ENCODE measurements around the gene CNNM3.
A peak's percentile ranks its signal among the peaks of the same experiment; 100 is the strongest.
"Not testable (repeated sequence)": the region's sequence is repeated elsewhere in the genome, so short reads cannot be mapped to it uniquely, and the experiment has no call there.

CNNM3 gene

DNA sequence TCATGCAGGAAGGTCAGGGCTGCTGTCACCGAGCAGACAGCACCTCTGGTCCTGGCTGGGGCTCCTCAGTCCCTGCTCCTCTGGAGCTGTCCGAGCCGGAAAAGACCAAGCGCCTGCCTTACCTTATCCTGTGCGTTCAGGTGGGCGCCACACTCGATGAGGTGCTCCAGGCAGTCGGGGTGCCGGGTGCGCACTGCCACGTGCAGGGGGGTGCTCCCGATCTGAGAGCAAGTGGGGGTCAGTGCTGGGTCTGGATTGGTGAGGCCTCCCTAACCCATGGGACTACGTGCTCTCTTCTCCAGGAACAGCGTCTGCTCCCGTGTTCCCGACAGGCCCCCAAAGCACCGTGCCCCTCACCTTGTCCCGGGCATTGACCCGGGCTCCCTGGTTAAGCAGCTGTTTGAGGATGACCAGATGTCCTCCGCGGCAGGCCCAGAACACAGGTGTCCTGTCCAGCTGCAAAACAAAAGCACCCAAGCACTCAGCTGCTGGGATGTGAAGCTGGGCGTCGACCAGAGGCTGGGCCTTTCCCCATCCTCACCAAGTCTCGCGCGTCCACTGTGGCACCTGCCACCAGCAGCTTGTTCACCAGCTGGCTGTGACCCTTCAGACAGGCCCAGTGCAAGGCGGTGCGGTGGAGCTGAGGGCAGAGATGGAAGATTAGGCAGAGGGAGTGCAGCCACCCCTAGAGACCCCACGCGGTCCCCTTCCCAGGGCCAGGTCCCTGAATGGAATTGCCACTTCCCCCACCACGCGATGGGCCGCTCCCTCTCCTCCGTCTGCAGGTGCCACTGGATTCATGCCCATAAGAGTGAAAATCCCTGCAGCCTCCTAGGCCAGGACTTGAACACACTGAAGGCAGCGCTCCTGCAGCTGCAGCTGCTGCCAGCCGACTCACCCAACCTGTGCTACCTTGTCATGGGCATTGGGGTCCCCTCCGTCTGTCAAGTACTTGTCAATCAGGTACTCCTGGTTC is 24.1 kb downstream of the CNNM3 start:
- DNase-seq (ENCODE audit: low read depth) = no peak

DNA sequence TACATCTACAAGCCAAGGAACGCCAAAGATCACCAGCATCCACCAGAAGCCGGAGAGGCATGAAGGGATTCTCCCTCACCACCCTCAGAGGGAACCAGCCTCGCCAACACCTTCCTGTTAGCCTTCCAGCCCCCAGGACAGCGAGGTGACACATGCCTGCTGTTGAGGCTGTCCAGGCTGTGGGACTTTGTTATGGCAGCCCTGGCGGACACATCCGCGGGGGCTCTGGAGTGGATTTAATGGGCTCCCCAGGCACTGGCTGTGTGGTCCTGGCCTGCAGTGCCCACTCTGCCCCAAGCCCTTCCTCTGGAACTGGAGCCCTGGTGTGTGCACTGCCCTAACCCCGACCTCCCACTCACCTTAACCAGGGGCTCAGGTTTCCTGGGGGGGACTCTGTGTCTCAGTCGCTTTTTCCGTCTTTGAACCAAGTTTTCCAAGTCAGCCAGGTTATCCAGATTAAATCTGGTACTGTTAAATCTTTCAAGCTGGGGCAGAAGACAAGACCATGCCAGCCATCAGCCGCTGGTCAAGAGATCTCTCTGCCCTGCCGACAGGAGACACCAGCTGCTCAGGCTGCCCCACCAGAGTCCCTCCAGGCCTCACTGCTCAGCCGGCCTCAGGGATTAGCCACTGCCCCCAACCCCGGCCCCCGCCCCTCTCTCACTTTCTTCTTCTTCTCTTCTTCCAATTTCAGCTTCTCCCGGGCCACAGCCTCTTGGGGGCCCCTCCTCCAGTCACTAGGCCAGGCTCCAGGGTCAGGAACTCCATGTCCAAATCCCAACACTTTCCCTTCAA is 25.8 kb downstream of the CNNM3 start:
- no peak for DNase-seq (ENCODE audit: low read depth)

GRCh38 chr2:96842600-96842999 is 26.5 kb downstream of the CNNM3 start:
- DNase-seq (ENCODE audit: low read depth) = no peak

GRCh38 chr2:96843538-96844268 is 27.6 kb downstream of the CNNM3 start, which contains the start of gene ANKRD23:
Gene ANKRD23, minus strand, starts transcription at chr2:96844021. Its CDS starts 29 bp downstream, at chr2:96843992.
- no peak for DNase-seq (ENCODE audit: low read depth)

GRCh38 chr2:96844405-96844808 is 28.3 kb downstream of the CNNM3 start:
- no peak for DNase-seq (ENCODE audit: low read depth)

- DNase-seq (ENCODE audit: low read depth) = no peak
Measured at GRCh38 chr2:96846825-96847224, 30.8 kb downstream of the CNNM3 start.

- no peak for DNase-seq (ENCODE audit: low read depth)
Measured at GRCh38 chr2:96847586-96847985, 31.5 kb downstream of the CNNM3 start.

GRCh38 chr2:96848264-96848663 is 32.2 kb downstream of the CNNM3 start:
- DNase-seq (ENCODE audit: low read depth) = no peak

DNA sequence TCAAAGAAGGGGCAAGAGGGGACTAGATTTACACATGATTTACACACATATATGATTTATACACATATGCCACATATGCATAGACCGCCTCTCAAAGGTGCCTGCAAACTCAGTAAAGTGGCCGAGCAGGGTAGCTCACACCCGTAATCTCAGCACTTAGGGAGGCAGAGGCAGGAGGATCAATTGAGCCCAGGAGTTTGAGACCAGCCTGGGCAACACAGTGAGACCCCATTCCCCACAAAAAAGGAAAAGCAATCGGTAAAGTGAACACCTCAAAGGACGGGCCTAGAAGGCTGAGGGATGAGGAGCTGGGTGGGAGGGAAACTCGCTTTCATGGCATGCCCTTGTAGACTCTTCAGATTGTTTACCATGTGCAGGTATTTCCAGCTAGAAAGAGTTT is 36.6 kb downstream of the CNNM3 start:
- no peak for DNase-seq (ENCODE audit: low read depth)

- DNase-seq (ENCODE audit: low read depth) = no peak
Measured at GRCh38 chr2:96853321-96853720, 37.3 kb downstream of the CNNM3 start.

- no peak for DNase-seq (ENCODE audit: low read depth)
Measured at GRCh38 chr2:96856776-96857666, 41.0 kb downstream of the CNNM3 start.

- peak; percentile 94 for DNase-seq (ENCODE audit: low read depth)
Measured at GRCh38 chr2:96857667-96858372, 41.8 kb downstream of the CNNM3 start, which contains the start of gene ANKRD39. Gene ANKRD39, minus strand, starts transcription at chr2:96858016. Its CDS starts 29 bp downstream, at chr2:96857987.

DNA sequence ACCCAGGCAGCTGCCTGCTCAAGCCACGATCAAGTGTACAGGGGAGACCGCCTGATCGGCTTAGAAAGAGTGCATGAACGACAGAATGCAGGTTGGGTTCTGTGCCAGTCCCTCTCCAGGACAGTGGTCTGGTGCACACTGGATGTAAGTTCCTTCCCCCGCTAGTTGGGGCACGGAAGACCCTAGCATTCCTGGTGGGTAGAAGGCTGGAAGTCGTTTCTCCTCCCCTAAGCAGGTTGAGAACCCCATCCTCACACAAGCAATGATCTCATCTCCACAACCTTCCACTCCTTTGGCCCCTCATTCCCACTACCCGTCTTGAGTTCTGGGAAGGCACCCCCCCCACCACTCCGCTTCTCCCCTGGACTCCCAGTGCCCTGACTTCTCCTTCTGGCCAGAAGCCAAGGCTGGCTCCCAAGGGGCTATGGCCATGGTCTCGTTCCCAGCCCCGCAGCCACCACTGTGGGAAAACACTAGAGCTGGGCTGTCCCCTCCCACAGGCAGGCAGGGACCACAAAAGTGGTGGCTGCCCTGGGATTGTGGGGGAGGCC is 43.1 kb downstream of the CNNM3 start:
- DNase-seq (ENCODE audit: low read depth) = no peak

GRCh38 chr2:96859681-96860064 is 43.6 kb downstream of the CNNM3 start:
- no peak for DNase-seq (ENCODE audit: low read depth)

DNA sequence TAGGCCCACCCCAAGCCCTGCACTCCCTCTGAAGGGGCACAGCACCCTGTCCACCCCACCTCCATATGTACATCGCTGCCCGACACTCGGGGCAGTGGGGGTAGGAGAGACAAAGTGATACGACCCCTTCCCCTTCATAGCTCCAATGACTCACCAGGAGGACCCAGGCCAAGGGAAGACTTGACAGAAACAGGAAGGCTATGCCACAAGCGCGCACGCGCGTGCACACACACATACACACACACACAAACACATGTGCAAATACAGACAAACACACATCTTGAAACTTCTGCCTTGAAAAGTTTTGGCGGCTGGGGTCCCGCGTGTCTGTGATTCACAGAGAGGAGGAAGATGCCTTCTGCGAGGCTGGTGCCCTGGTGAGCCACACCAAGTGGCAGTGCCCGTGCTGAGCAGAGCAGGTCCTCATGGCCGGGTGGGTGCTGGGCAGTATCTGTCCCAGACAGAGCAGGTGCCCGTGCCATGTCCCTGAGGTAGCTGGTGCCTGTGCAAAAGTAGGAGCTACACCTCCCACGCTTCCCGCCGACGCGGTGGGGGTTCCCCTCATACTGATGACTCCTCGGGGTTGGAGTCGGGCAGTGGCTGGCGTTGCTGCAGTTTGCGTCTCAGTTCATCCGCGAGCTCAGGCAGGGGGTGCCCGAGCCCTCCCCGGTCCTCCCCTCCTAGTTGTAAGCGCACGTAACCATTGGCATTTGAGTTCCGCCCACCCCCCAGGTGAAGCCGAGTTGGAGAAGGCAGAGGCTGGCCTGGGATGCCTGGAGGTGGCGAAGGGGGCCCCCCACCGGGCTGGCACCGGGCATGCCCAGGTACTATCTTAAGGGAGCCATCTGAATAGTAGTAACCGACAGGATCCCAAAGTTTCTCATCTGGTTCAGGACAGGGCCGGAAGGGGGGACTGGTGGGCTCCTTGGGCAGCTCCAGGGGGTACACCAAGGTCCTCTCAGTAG is 44.3 kb downstream of the CNNM3 start:
- DNase-seq (ENCODE audit: low read depth) = no peak

- DNase-seq (ENCODE audit: low read depth) = no peak
Measured at GRCh38 chr2:96861074-96861473, 45.0 kb downstream of the CNNM3 start.

DNA sequence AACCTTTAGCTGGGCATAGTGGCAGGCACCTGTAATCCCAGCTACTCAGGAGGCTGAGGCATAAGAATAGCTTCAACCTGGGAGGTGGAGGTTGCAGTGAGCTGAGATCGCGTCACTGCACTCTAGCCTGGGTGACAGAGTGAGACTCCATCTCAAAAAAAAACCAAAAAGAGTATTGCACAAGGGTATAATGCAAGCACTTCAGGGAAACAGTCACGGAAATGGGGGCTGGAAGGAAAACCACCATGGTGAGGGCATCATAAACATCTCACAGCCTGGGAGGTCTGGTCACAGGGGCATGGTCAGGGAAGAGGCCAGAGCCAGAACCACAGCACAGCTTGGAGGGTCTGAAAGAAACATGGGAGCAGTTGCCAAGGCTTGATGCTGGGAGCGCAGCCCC is 47.0 kb downstream of the CNNM3 start:
- DNase-seq (ENCODE audit: low read depth) = not testable (repeated sequence)

DNA sequence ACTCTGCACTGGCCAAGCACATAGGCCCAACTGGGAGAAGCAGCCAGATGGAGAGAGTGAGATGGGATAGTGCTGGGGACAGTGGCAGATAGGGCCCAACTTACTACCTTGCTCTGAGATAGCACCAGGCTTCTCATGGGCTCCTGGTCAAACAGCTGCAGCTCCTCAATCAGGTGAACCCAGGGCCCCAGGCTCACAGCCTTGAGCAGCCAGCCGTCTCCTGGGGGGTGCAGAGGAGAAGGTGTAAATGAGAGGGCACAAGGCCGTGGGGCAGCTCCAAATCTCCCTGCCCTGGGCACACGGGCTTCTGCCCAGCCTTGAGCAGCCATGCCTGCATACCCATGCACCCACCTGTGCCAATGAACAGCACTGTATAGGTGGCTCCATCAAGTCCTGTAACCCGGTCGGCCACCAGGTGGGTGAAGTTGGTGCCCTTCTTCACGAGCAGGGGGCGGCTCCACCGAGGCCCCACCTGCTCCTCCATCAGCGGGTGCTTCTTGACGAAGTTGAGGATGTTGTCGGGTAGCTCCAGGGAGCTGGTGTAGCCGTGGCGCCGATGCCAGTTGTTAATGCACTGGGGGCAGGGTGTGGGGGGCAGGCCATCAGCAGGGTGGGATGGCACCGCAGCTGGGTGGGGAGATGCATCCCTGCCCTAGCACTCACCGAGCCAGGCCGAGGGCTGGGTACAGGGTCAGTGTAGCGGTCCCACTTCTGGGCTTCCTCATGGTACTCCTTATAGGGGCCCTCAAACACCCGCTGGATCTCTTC is 47.7 kb downstream of the CNNM3 start:
- DNase-seq (ENCODE audit: low read depth) = no peak
